ENCODE results near the gene KRT20. TPM values are rescaled to one million over a fixed set of nuclear protein-coding genes. Genes with fewer than 3 reads are reported as not detected.

KRT20 gene
- total and polyA plus RNA-seq, 4 experiments from 2014 or later: not detected

- no peak overlapping the region for H3K4me3 Mint-ChIP-seq
- ChIA-PET POLR2A (ENCODE audit: partially characterized antibody) (no interaction called here), CTCF (ENCODE audit: partially characterized antibody) (interaction anchor here (0.8 to 0.9 kb wide), 2 partner anchors 696 to 811 kb away, joined by 3 read pairs; no protein-coding TSS in a partner anchor)
These were observed 32.7 kb downstream of the KRT20 start for GRCh38 chr17:40852364-40852763.

GRCh38 chr17:40850293-40850972 lies 34.6 kb downstream of the KRT20 start:
- peaks cover 16 to 19% of the 10 kb centered on the region in 2 donors for H3K27me3 Mint-ChIP-seq
- no peaks in the 10 kb centered on the region for H3K9me3 ChIP-seq (ENCODE audit: control insufficient read depth in 1 of 2, low read length in 2 of 2)

More at GRCh38 chr17:40852364-40852763, 32.7 kb downstream of the KRT20 start:
- Histone ChIP-seq H3K4me1 (ENCODE audit: insufficient read depth, low read length) (no peaks in the 10 kb centered on the region), H3K4me3 (ENCODE audit: low read length in 2 of 2) (no peak overlapping the region), H3K27ac (ENCODE audit: low read depth, low read length) (no peak overlapping the region), H3K9me3 (ENCODE audit: control insufficient read depth in 1 of 2, low read length in 2 of 2) (no peaks in the 10 kb centered on the region), H3K36me3 (ENCODE audit: insufficient read depth, low read length) (no peaks in the 10 kb centered on the region), H3K27me3 (ENCODE audit: insufficient read depth, low read length) (no peaks in the 10 kb centered on the region)
- Mint-ChIP-seq H3K27ac (no peak overlapping the region), H3K4me1 (peaks cover 0 to 4% (median 2%) of the 10 kb centered on the region in 4 donors), H3K9me3 (no peaks in the 10 kb centered on the region), H3K27me3 (peaks cover 10 to 17% of the 10 kb centered on the region in 2 donors), H3K36me3 (no peaks in the 10 kb centered on the region)
- intact Hi-C loops (cut with micrococcal nuclease): no loop called here
- no peak for DNase-seq

GRCh38 chr17:40849723-40850122 lies 35.3 kb downstream of the KRT20 start:
- no peaks in the 10 kb centered on the region for H3K9me3 ChIP-seq (ENCODE audit: control insufficient read depth in 1 of 2, low read length in 2 of 2)
- H3K27ac ChIP-seq (ENCODE audit: low read depth, low read length): no peak overlapping the region
- intact Hi-C loops (cut with micrococcal nuclease): no loop called here
- H3K4me1 ChIP-seq (ENCODE audit: insufficient read depth, low read length): no peaks in the 10 kb centered on the region
- Mint-ChIP-seq H3K27me3 (peaks cover 19 to 20% of the 10 kb centered on the region in 2 donors), H3K36me3 (no peaks in the 10 kb centered on the region), H3K9me3 (no peaks in the 10 kb centered on the region), H3K4me1 (no peaks in the 10 kb centered on the region), H3K4me3 (no peak overlapping the region), H3K27ac (no peak overlapping the region)
- H3K27me3 ChIP-seq (ENCODE audit: insufficient read depth, low read length): no peaks in the 10 kb centered on the region
- no peak for DNase-seq
- ChIA-PET CTCF (ENCODE audit: partially characterized antibody) (interaction anchor here (1.0 to 2.0 kb wide), 3 partner anchors 798 to 816 kb away, joined by 3 to 7 read pairs (median 4); no protein-coding TSS in a partner anchor), POLR2A (ENCODE audit: partially characterized antibody) (no interaction called here)
- H3K4me3 ChIP-seq (ENCODE audit: low read length in 2 of 2): no peak overlapping the region
- H3K36me3 ChIP-seq (ENCODE audit: insufficient read depth, low read length): no peaks in the 10 kb centered on the region

More at GRCh38 chr17:40850293-40850972, 34.6 kb downstream of the KRT20 start:
- Mint-ChIP-seq H3K4me3 (no peak overlapping the region), H3K36me3 (no peaks in the 10 kb centered on the region), H3K4me1 (no peaks in the 10 kb centered on the region), H3K27ac (no peak overlapping the region), H3K9me3 (no peaks in the 10 kb centered on the region)
- ChIA-PET POLR2A (ENCODE audit: partially characterized antibody) (no interaction called here), CTCF (ENCODE audit: partially characterized antibody) (interaction anchor here (1.4 to 2.0 kb wide), 2 partner anchors 812 to 815 kb away, joined by 4 to 7 read pairs; no protein-coding TSS in a partner anchor)
- Histone ChIP-seq H3K4me1 (ENCODE audit: insufficient read depth, low read length) (no peaks in the 10 kb centered on the region), H3K27me3 (ENCODE audit: insufficient read depth, low read length) (no peaks in the 10 kb centered on the region), H3K27ac (ENCODE audit: low read depth, low read length) (no peak overlapping the region), H3K36me3 (ENCODE audit: insufficient read depth, low read length) (no peaks in the 10 kb centered on the region), H3K4me3 (ENCODE audit: low read length in 2 of 2) (no peak overlapping the region)
- no peak for DNase-seq
- intact Hi-C loops (cut with micrococcal nuclease): no loop called here

GRCh38 chr17:40848583-40849235 lies 36.3 kb downstream of the KRT20 start:
- Mint-ChIP-seq H3K9me3 (no peaks in the 10 kb centered on the region), H3K4me3 (no peak overlapping the region), H3K27ac (no peak overlapping the region), H3K27me3 (peaks cover 21 to 24% of the 10 kb centered on the region in 2 donors), H3K4me1 (no peaks in the 10 kb centered on the region), H3K36me3 (no peaks in the 10 kb centered on the region)
- Histone ChIP-seq H3K9me3 (ENCODE audit: control insufficient read depth in 1 of 2, low read length in 2 of 2) (no peaks in the 10 kb centered on the region), H3K27me3 (ENCODE audit: insufficient read depth, low read length) (no peaks in the 10 kb centered on the region), H3K36me3 (ENCODE audit: insufficient read depth, low read length) (no peaks in the 10 kb centered on the region), H3K4me3 (ENCODE audit: low read length in 2 of 2) (no peak overlapping the region), H3K27ac (ENCODE audit: low read depth, low read length) (no peak overlapping the region), H3K4me1 (ENCODE audit: insufficient read depth, low read length) (no peaks in the 10 kb centered on the region)
- no peak for DNase-seq
- ChIA-PET POLR2A (ENCODE audit: partially characterized antibody) (no interaction called here), CTCF (ENCODE audit: partially characterized antibody) (interaction anchor here (0.9 to 1.7 kb wide), 4 partner anchors 7 to 814 kb away, joined by 3 to 4 read pairs (median 3); no protein-coding TSS in a partner anchor)
- intact Hi-C loops (cut with micrococcal nuclease): no loop called here

GRCh38 chr17:40846515-40847144 lies 38.4 kb downstream of the KRT20 start:
- Mint-ChIP-seq H3K9me3 (no peaks in the 10 kb centered on the region), H3K36me3 (peaks cover 0 to 5% of the 10 kb centered on the region in 2 donors), H3K27ac (no peak overlapping the region), H3K27me3 (peaks cover 23 to 27% of the 10 kb centered on the region in 2 donors), H3K4me3 (no peak overlapping the region), H3K4me1 (peaks cover 0 to 2% (median under 1%) of the 10 kb centered on the region in 4 donors)
- DNase-seq: no peak
- Histone ChIP-seq H3K9me3 (ENCODE audit: control insufficient read depth in 1 of 2, low read length in 2 of 2) (no peaks in the 10 kb centered on the region), H3K4me1 (ENCODE audit: insufficient read depth, low read length) (no peaks in the 10 kb centered on the region), H3K36me3 (ENCODE audit: insufficient read depth, low read length) (no peaks in the 10 kb centered on the region), H3K4me3 (ENCODE audit: low read length in 2 of 2) (no peak overlapping the region), H3K27me3 (ENCODE audit: insufficient read depth, low read length) (no peaks in the 10 kb centered on the region), H3K27ac (ENCODE audit: low read depth, low read length) (no peak overlapping the region)
- CTCF ChIA-PET (ENCODE audit: partially characterized antibody): no interaction called here
- intact Hi-C loops (cut with micrococcal nuclease): no loop called here
- POLR2A ChIA-PET (ENCODE audit: partially characterized antibody): no interaction called here

GRCh38 chr17:40844671-40845107 lies 40.4 kb downstream of the KRT20 start:
- Mint-ChIP-seq H3K27me3 (peaks cover 31 to 34% of the 10 kb centered on the region in 2 donors), H3K36me3 (peaks cover 0 to 5% of the 10 kb centered on the region in 2 donors), H3K9me3 (no peaks in the 10 kb centered on the region), H3K4me3 (no peak overlapping the region), H3K4me1 (peaks cover 0 to 2% (median under 1%) of the 10 kb centered on the region in 4 donors), H3K27ac (no peak overlapping the region)
- Histone ChIP-seq H3K27me3 (ENCODE audit: insufficient read depth, low read length) (no peaks in the 10 kb centered on the region), H3K9me3 (ENCODE audit: control insufficient read depth in 1 of 2, low read length in 2 of 2) (no peaks in the 10 kb centered on the region), H3K27ac (ENCODE audit: low read depth, low read length) (no peak overlapping the region), H3K36me3 (ENCODE audit: insufficient read depth, low read length) (no peaks in the 10 kb centered on the region), H3K4me3 (ENCODE audit: low read length in 2 of 2) (no peak overlapping the region), H3K4me1 (ENCODE audit: insufficient read depth, low read length) (no peaks in the 10 kb centered on the region)
- intact Hi-C loops (cut with micrococcal nuclease): no loop called here
- POLR2A ChIA-PET (ENCODE audit: partially characterized antibody): no interaction called here
- DNase-seq: no peak
- CTCF ChIA-PET (ENCODE audit: partially characterized antibody): no interaction called here

- no peaks in the 10 kb centered on the region for H3K4me1 ChIP-seq (ENCODE audit: insufficient read depth, low read length)
- CTCF ChIA-PET (ENCODE audit: partially characterized antibody): interaction anchor here (0.9 to 1.5 kb wide), 3 partner anchors 13 to 822 kb away, joined by 3 to 6 read pairs (median 3); no protein-coding TSS in a partner anchor
- no peak overlapping the region for H3K27ac Mint-ChIP-seq
- no peaks in the 10 kb centered on the region for H3K36me3 ChIP-seq (ENCODE audit: insufficient read depth, low read length)
- intact Hi-C loops (cut with micrococcal nuclease): no loop called here
- no peak overlapping the region for H3K27ac ChIP-seq (ENCODE audit: low read depth, low read length)
- H3K27me3 Mint-ChIP-seq: peaks cover 30 to 35% of the 10 kb centered on the region in 2 donors
- POLR2A ChIA-PET (ENCODE audit: partially characterized antibody): no interaction called here
- no peaks in the 10 kb centered on the region for H3K9me3 Mint-ChIP-seq
- H3K4me3 ChIP-seq (ENCODE audit: low read length in 2 of 2): no peak overlapping the region
- no peaks in the 10 kb centered on the region for H3K9me3 ChIP-seq (ENCODE audit: control insufficient read depth in 1 of 2, low read length in 2 of 2)
- no peak overlapping the region for H3K4me3 Mint-ChIP-seq
- peaks cover 0 to 2% (median under 1%) of the 10 kb centered on the region in 4 donors for H3K4me1 Mint-ChIP-seq
- no peaks in the 10 kb centered on the region for H3K27me3 ChIP-seq (ENCODE audit: insufficient read depth, low read length)
- H3K36me3 Mint-ChIP-seq: peaks cover 0 to 5% of the 10 kb centered on the region in 2 donors
- DNase-seq: no peak
These were observed 41.8 kb downstream of the KRT20 start for GRCh38 chr17:40843242-40843641.
